Tibial nerve (tissue), 4 donors: Measurements from ENCODE around the gene MATN4.

Source experiments
- CTCF ChIP-seq, 5 experiments: fragments of 200-600 bp in 3 of 5; fragments of 450-650 bp in 2 of 5; sonication (generic) in 3 of 5; IDR thresholded peaks; one replicate each; pipeline ENCODE4 v1.5.1; 2016 to 2019; ENCODE audit warnings: antibody characterized with exemption in 5 of 5, mild to moderate bottlenecking in 3 of 5, moderate library complexity in 2 of 5
- EP300 ChIP-seq, 2 donors: sonication (generic); formaldehyde crosslinking; IDR thresholded peaks; one replicate each; pipeline ENCODE4 v1.6.1; 2017; ENCODE audit warnings: antibody characterized with exemption in 2 of 2, mild to moderate bottlenecking in 1 of 2
- POLR2A ChIP-seq, 2 donors: fragments of 450-650 bp; IDR thresholded peaks; one replicate each; pipeline ENCODE4 v1.6.1; 2017; ENCODE audit warnings: antibody characterized with exemption in 2 of 2, mild to moderate bottlenecking in 2 of 2, moderate library complexity in 2 of 2

DNA sequence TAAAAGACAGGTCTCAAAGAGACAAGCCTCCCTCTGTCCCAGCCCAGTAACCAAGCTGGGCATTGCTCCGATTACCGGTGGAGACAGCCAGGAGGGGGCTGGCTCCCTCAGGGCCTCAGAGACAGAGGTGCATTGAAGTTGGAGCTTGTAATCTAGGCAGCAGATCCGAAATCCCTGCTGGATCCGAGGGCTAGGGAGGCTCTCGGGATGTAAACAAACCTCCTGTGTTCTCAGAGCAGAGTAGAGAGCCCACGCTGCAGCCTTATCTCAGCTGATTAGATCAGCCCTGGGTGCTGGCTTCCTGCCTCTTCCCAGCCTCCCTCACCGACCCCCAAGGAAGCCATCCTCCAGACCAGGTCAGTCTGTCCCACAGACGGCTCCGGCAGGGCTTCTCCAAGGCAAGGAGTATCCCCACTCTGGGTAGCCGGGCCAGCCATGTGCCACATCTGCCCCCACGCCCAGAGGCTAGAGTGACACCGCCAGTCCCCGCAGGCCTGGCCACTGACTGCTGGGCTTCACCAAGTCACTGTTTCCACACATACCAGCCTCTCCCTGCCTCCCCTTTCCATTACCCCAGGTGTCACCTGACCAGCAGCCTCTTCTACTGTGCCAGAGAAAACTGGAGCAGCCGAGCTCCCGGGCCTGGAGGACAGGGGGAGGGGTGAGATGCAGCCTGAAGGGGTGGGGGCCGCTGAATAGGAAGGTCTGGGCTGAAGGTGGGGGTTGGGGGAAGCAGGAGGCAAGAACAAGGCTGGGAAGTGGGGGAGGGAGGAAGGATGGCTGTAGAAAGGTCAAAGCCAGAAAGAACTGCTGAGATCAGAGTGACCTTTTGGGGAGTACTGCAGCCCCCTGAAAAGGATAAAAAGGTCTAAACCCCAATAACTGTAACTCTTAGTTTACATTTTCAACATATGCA is 34.1 kb upstream of the MATN4 start:
- TF ChIP-seq EP300 (IDR thresholded peaks at IDR 0.05) (peak in 1 of 2 donors; percentile 79), POLR2A (IDR thresholded peaks at IDR 0.05) (peak; percentile 23 to 44), CTCF (IDR thresholded peaks at IDR 0.05) (no peak)
